ENCODE results near the gene RCAN1. TPM values are rescaled to one million over a fixed set of nuclear protein-coding genes. Genes with fewer than 3 reads are reported as not detected.

RCAN1 gene
- total RNA-seq, 3 donors from 2014 or later (not counting 1 experiment from before 2014, with no cell fraction given), result 6.7 to 8.9 (median 8.2) TPM

GRCh38 chr21:34550182-34550799 is 64.6 kb downstream of the RCAN1 start:
- TF ChIP-seq CTCF (IDR thresholded peaks at IDR 0.05), result no peak
- no peak for ATAC-seq
- no peak overlapping the region for H3K4me3 ChIP-seq (ENCODE audit: low read length)

GRCh38 chr21:34548781-34549376 is 66.0 kb downstream of the RCAN1 start:
- ATAC-seq, result no peak
- intact Hi-C loops (cut with micrococcal nuclease), result no loop called here
- Mint-ChIP-seq H3K27ac (no peak overlapping the region), H3K27me3 (ENCODE audit: low read depth in 2 of 2) (peaks cover 0 to 3% of the 10 kb centered on the region in 2 donors), H3K36me3 (no peaks in the 10 kb centered on the region), H3K4me3 (no peak overlapping the region), H3K9me3 (no peaks in the 10 kb centered on the region), H3K4me1 (peaks cover 19 to 20% of the 10 kb centered on the region in 2 donors)
- no peak for TF ChIP-seq CTCF (IDR thresholded peaks at IDR 0.05)
- Histone ChIP-seq H3K27me3 (ENCODE audit: control insufficient read depth, insufficient read depth, low read length) (no peaks in the 10 kb centered on the region), H3K27ac (ENCODE audit: low read length) (no peak overlapping the region), H3K36me3 (ENCODE audit: control insufficient read depth, insufficient read depth, low read length) (no peaks in the 10 kb centered on the region), H3K4me3 (ENCODE audit: low read length) (no peak overlapping the region), H3K9me3 (ENCODE audit: control insufficient read depth, insufficient read depth, low read length) (no peaks in the 10 kb centered on the region), H3K4me1 (ENCODE audit: control insufficient read depth, insufficient read depth, low read length) (peaks cover 13% of the 10 kb centered on the region)
- WGBS (ENCODE audit: insufficient coverage), result 85% methylated on average over 9 of the region's 11 CpGs
- no peak for DNase-seq

More at GRCh38 chr21:34550182-34550799, 64.6 kb downstream of the RCAN1 start:
- Histone ChIP-seq H3K4me1 (ENCODE audit: control insufficient read depth, insufficient read depth, low read length) (peaks cover 4% of the 10 kb centered on the region), H3K36me3 (ENCODE audit: control insufficient read depth, insufficient read depth, low read length) (no peaks in the 10 kb centered on the region), H3K9me3 (ENCODE audit: control insufficient read depth, insufficient read depth, low read length) (no peaks in the 10 kb centered on the region), H3K27ac (ENCODE audit: low read length) (no peak overlapping the region), H3K27me3 (ENCODE audit: control insufficient read depth, insufficient read depth, low read length) (no peaks in the 10 kb centered on the region)
- no peak for DNase-seq
- Mint-ChIP-seq H3K4me1 (peaks cover 6 to 10% of the 10 kb centered on the region in 2 donors), H3K36me3 (no peaks in the 10 kb centered on the region), H3K27me3 (ENCODE audit: low read depth in 2 of 2) (peaks cover 0 to 3% of the 10 kb centered on the region in 2 donors), H3K4me3 (no peak overlapping the region), H3K9me3 (no peaks in the 10 kb centered on the region), H3K27ac (no peak overlapping the region)
- 100% methylated on average over 2 of the region's 2 CpGs for WGBS (ENCODE audit: insufficient coverage)
- intact Hi-C loops (cut with micrococcal nuclease), result no loop called here

GRCh38 chr21:34546542-34546941 is 68.4 kb downstream of the RCAN1 start:
- H3K4me1 Mint-ChIP-seq, result peaks cover 19 to 26% of the 10 kb centered on the region in 2 donors
- no peak for TF ChIP-seq CTCF (IDR thresholded peaks at IDR 0.05)
- Histone ChIP-seq H3K27me3 (ENCODE audit: control insufficient read depth, insufficient read depth, low read length) (no peaks in the 10 kb centered on the region), H3K27ac (ENCODE audit: low read length) (no peak overlapping the region), H3K9me3 (ENCODE audit: control insufficient read depth, insufficient read depth, low read length) (no peaks in the 10 kb centered on the region), H3K4me3 (ENCODE audit: low read length) (no peak overlapping the region), H3K4me1 (ENCODE audit: control insufficient read depth, insufficient read depth, low read length) (peaks cover 17% of the 10 kb centered on the region), H3K36me3 (ENCODE audit: control insufficient read depth, insufficient read depth, low read length) (no peaks in the 10 kb centered on the region)
- DNase-seq (no peak), ATAC-seq (no peak)
- H3K9me3 Mint-ChIP-seq, result no peaks in the 10 kb centered on the region
- intact Hi-C loops (cut with micrococcal nuclease), result no loop called here
- 84% methylated on average over 5 of the region's 6 CpGs for WGBS (ENCODE audit: insufficient coverage)
- no peak overlapping the region for H3K27ac Mint-ChIP-seq
- H3K27me3 Mint-ChIP-seq (ENCODE audit: low read depth in 2 of 2), result no peaks in the 10 kb centered on the region
- H3K4me3 Mint-ChIP-seq, result no peak overlapping the region
- no peaks in the 10 kb centered on the region for H3K36me3 Mint-ChIP-seq
